ENCODE results near the gene PAF1.

GRCh38 chr19:39369200-39369599 is 21.7 kb downstream of the PAF1 start:
- TF ChIP-seq CTCF (IDR thresholded peaks at IDR 0.05 in 2 of 3, conservative IDR thresholded peaks at IDR 0.05 in 1 of 3; ENCODE audit: borderline replicate concordance in 1 of 3, insufficient read depth in 1 of 3, low read depth in 2 of 3, low read length in 2 of 3) (no peak), REST (IDR thresholded peaks at IDR 0.05; ENCODE audit: low read depth) (no peak), ATF3 (IDR thresholded peaks at IDR 0.05) (no peak), POLR2AphosphoS5 (IDR thresholded peaks at IDR 0.05; ENCODE audit: low read depth, low read length) (no peak), EZH2 (IDR thresholded peaks at IDR 0.05) (no peak), POLR2A (IDR thresholded peaks at IDR 0.05; ENCODE audit: borderline replicate concordance, extremely low read depth, insufficient read depth, insufficient read length) (no peak), EGR1 (IDR thresholded peaks at IDR 0.05; ENCODE audit: low read depth) (no peak)
